Measurements from ENCODE around the gene TFAM. TPM values are rescaled to one million over a fixed set of nuclear protein-coding genes. Genes with fewer than 3 reads are reported as not detected.

Gene TFAM
- total RNA-seq, 1 donor from 2014 or later: 106 TPM

GRCh38 chr10:58385784-58386112, 538 bp downstream of the TFAM start:
- Mint-ChIP-seq H3K27ac (peak overlapping the region; percentile 98), H3K4me3 (peak overlapping the region; percentile 99), H3K27me3 (ENCODE audit: insufficient read depth) (peaks cover 2% of the 10 kb centered on the region), H3K9me3 (no peaks in the 10 kb centered on the region), H3K36me3 (ENCODE audit: low read depth) (peaks cover 26% of the 10 kb centered on the region), H3K4me1 (ENCODE audit: low read depth) (peaks cover 53% of the 10 kb centered on the region)
- intact Hi-C loops (cut with micrococcal nuclease): loop anchor here (1.0 to 2.0 kb wide), 7 partner anchors 17 to 1495 kb away; no protein-coding TSS in a partner anchor
- peak; percentile 9 for DNase-seq (ENCODE audit: low spot score)

DNA sequence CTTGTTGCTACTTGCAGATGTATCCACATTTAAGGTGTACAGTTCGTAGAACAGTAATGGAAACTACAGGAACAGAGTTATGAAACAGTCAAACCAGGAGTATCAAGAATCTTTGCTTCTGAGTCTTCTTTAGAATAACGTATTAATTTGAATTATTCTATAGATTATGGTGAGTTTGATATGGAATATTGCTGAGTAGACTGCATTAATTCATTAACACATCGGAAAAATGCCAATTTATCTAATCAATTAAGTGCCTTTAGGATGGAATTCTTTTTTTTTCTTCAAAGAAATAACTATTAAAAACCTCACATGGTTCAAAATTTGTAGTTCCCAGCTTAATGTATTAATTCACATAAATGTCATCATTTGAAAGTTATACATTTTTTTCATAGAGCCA, 3.8 kb downstream of the TFAM start:
- Mint-ChIP-seq H3K4me3 (no peak overlapping the region), H3K36me3 (ENCODE audit: low read depth) (peaks cover 40% of the 10 kb centered on the region), H3K27me3 (ENCODE audit: insufficient read depth) (peaks cover 2% of the 10 kb centered on the region), H3K9me3 (no peaks in the 10 kb centered on the region), H3K27ac (no peak overlapping the region), H3K4me1 (ENCODE audit: low read depth) (peaks cover 42% of the 10 kb centered on the region)
- intact Hi-C loops (cut with micrococcal nuclease): no loop called here
- DNase-seq (ENCODE audit: low spot score): no peak

DNA sequence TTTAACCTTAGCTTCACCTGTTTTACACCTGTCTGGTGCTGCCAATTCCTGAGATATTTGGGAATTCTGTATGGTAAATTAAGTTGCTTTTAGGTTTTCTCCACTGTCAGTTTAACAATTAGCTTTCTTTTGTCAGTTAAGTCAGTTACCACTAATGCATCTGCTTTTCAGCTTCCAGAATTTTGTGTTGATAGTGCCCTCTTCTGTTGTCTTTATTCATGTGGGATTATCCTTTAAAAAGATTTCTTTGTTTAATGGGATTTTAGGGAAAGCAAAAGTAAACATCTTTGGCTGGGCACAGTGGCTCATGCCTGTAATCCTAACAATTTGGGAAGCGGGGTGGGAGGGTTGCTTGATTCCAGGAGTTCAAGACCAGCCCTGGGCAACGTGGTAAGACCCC, 8.1 kb downstream of the TFAM start:
- Mint-ChIP-seq H3K36me3 (ENCODE audit: low read depth) (peaks cover 55% of the 10 kb centered on the region), H3K4me3 (no peak overlapping the region)

DNA sequence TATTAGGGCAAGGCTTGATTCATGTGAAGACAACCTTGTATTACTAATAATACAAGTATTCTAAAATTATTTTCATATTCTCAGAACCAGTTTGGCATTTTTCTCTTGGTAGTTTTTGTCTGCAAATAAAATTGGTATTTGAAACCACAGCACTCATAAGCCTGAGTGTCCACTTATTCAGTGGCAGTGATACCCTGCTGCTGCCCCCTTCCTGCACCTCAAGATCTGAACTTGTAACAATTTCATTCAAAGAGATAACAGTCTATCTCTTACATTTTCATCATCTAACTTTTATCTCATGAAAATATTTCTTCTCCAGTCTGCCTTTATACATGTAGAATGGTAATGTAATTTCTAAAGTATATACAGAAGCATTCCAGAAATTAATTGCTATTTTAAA, 9.3 kb downstream of the TFAM start:
- H3K27ac Mint-ChIP-seq: no peak overlapping the region
- H3K4me3 Mint-ChIP-seq: no peak overlapping the region
- H3K4me1 Mint-ChIP-seq (ENCODE audit: low read depth): peaks cover 8% of the 10 kb centered on the region
- no peak for DNase-seq (ENCODE audit: low spot score)
- H3K36me3 Mint-ChIP-seq (ENCODE audit: low read depth): peaks cover 51% of the 10 kb centered on the region
- H3K9me3 Mint-ChIP-seq: no peaks in the 10 kb centered on the region
- H3K27me3 Mint-ChIP-seq (ENCODE audit: insufficient read depth): no peaks in the 10 kb centered on the region
- intact Hi-C loops (cut with micrococcal nuclease): no loop called here

More for the DNA sequence above, 8.1 kb downstream of the TFAM start:
- no peaks in the 10 kb centered on the region for H3K9me3 Mint-ChIP-seq
- no peak overlapping the region for H3K27ac Mint-ChIP-seq
- no peak for DNase-seq (ENCODE audit: low spot score)
- intact Hi-C loops (cut with micrococcal nuclease): no loop called here
- no peaks in the 10 kb centered on the region for H3K27me3 Mint-ChIP-seq (ENCODE audit: insufficient read depth)
- H3K4me1 Mint-ChIP-seq (ENCODE audit: low read depth): peaks cover 14% of the 10 kb centered on the region

GRCh38 chr10:58396057-58396456, 10.8 kb downstream of the TFAM start:
- intact Hi-C loops (cut with micrococcal nuclease): no loop called here
- no peak for DNase-seq (ENCODE audit: low spot score)
- H3K36me3 Mint-ChIP-seq (ENCODE audit: low read depth): peaks cover 41% of the 10 kb centered on the region
- no peak overlapping the region for H3K4me3 Mint-ChIP-seq
- H3K27ac Mint-ChIP-seq: no peak overlapping the region
- no peaks in the 10 kb centered on the region for H3K9me3 Mint-ChIP-seq
- H3K4me1 Mint-ChIP-seq (ENCODE audit: low read depth): no peaks in the 10 kb centered on the region
- no peaks in the 10 kb centered on the region for H3K27me3 Mint-ChIP-seq (ENCODE audit: insufficient read depth)

DNA sequence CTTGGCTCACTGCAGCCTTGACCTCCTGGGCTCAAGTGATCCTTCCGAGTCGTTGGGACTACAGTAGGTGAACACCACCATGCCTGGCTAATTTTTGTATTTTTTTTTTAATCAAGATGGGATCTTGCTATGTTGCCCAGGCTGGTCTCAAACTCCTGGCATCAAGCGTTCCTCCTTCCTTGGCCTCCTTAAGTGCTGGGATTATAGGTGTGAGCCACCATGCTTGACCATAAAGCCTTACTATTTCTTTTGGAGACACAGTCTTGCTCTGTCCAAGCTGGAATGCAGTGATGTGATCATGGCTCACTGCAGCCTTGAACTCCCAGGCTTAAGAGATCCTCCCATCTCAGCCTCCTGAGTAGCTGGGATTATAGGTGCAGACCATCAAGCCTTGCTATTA, 12.6 kb downstream of the TFAM start:
- Mint-ChIP-seq H3K4me1 (ENCODE audit: low read depth) (no peaks in the 10 kb centered on the region), H3K27ac (no peak overlapping the region), H3K36me3 (ENCODE audit: low read depth) (peaks cover 30% of the 10 kb centered on the region), H3K4me3 (no peak overlapping the region), H3K9me3 (no peaks in the 10 kb centered on the region), H3K27me3 (ENCODE audit: insufficient read depth) (no peaks in the 10 kb centered on the region)
- DNase-seq (ENCODE audit: low spot score): no peak
- intact Hi-C loops (cut with micrococcal nuclease): no loop called here

GRCh38 chr10:58399410-58399809, 14.2 kb downstream of the TFAM start:
- H3K27me3 Mint-ChIP-seq (ENCODE audit: insufficient read depth): no peaks in the 10 kb centered on the region
- no peaks in the 10 kb centered on the region for H3K4me1 Mint-ChIP-seq (ENCODE audit: low read depth)
- peaks cover 24% of the 10 kb centered on the region for H3K36me3 Mint-ChIP-seq (ENCODE audit: low read depth)
- intact Hi-C loops (cut with micrococcal nuclease): no loop called here
- H3K4me3 Mint-ChIP-seq: no peak overlapping the region
- H3K9me3 Mint-ChIP-seq: no peaks in the 10 kb centered on the region
- no peak for DNase-seq (ENCODE audit: low spot score)
- H3K27ac Mint-ChIP-seq: no peak overlapping the region

- intact Hi-C loops (cut with micrococcal nuclease): no loop called here
- no peak overlapping the region for H3K4me3 Mint-ChIP-seq
- no peak for DNase-seq (ENCODE audit: low spot score)
- no peaks in the 10 kb centered on the region for H3K9me3 Mint-ChIP-seq
- H3K27ac Mint-ChIP-seq: no peak overlapping the region
- H3K4me1 Mint-ChIP-seq (ENCODE audit: low read depth): no peaks in the 10 kb centered on the region
- no peaks in the 10 kb centered on the region for H3K27me3 Mint-ChIP-seq (ENCODE audit: insufficient read depth)
- peaks cover 15% of the 10 kb centered on the region for H3K36me3 Mint-ChIP-seq (ENCODE audit: low read depth)
These were observed 15.4 kb downstream of the TFAM start for GRCh38 chr10:58400609-58401008.

GRCh38 chr10:58404001-58404400, 18.8 kb downstream of the TFAM start:
- H3K9me3 Mint-ChIP-seq: no peaks in the 10 kb centered on the region
- H3K27me3 Mint-ChIP-seq (ENCODE audit: insufficient read depth): no peaks in the 10 kb centered on the region
- intact Hi-C loops (cut with micrococcal nuclease): no loop called here
- no peaks in the 10 kb centered on the region for H3K36me3 Mint-ChIP-seq (ENCODE audit: low read depth)
- DNase-seq (ENCODE audit: low spot score): no peak
- H3K4me1 Mint-ChIP-seq (ENCODE audit: low read depth): no peaks in the 10 kb centered on the region
- H3K4me3 Mint-ChIP-seq: no peak overlapping the region
- no peak overlapping the region for H3K27ac Mint-ChIP-seq

GRCh38 chr10:58409956-58410610, 24.9 kb downstream of the TFAM start:
- Mint-ChIP-seq H3K27me3 (ENCODE audit: insufficient read depth) (peaks cover 2% of the 10 kb centered on the region), H3K4me1 (ENCODE audit: low read depth) (no peaks in the 10 kb centered on the region), H3K4me3 (no peak overlapping the region), H3K36me3 (ENCODE audit: low read depth) (no peaks in the 10 kb centered on the region), H3K27ac (no peak overlapping the region), H3K9me3 (no peaks in the 10 kb centered on the region)
- intact Hi-C loops (cut with micrococcal nuclease): no loop called here
- no peak for DNase-seq (ENCODE audit: low spot score)

- Mint-ChIP-seq H3K27me3 (ENCODE audit: insufficient read depth) (peaks cover 2% of the 10 kb centered on the region), H3K4me1 (ENCODE audit: low read depth) (no peaks in the 10 kb centered on the region), H3K9me3 (no peaks in the 10 kb centered on the region), H3K27ac (no peak overlapping the region), H3K36me3 (ENCODE audit: low read depth) (no peaks in the 10 kb centered on the region), H3K4me3 (no peak overlapping the region)
- no peak for DNase-seq (ENCODE audit: low spot score)
- intact Hi-C loops (cut with micrococcal nuclease): no loop called here
These were observed 27.3 kb downstream of the TFAM start for GRCh38 chr10:58412502-58412961.

DNA sequence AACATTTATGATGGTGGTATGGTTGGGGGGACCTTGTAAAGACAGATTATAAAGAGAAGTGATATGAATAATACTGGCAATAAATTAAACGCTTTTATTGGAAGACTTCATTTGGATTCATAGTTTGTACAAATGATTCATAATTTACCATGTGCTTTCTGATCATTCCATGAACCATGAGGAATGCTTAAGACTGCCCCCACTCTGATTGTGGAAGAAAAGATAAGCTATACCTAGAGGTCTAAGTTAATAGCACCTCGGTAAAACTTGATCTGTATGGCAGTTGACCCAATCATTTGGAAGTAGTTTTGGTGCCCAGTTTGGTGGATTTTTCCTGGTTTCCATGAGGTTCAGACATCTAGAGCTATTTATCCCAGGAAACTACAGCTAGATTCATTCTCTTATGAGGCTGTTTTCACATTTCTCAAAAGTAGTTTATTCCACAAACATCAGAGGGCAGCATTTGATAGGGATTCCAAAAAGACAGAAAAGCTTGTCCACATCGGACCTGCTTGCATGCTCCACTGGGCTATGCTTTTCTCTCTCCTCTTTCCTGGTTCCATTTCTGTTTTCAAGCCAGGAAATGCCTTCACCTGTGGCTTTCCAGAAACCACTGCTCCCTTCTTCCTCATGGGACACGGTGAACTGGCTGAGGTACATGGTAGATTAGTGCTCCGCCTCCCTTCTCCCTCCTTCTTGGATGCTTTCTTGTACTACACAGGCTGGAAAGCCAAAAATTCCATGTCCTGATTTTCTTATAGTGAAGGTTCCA, 29.2 kb downstream of the TFAM start:
- no peaks in the 10 kb centered on the region for H3K36me3 Mint-ChIP-seq (ENCODE audit: low read depth)
- H3K27ac Mint-ChIP-seq: no peak overlapping the region
- H3K4me3 Mint-ChIP-seq: no peak overlapping the region
- no peak for DNase-seq (ENCODE audit: low spot score)
- H3K27me3 Mint-ChIP-seq (ENCODE audit: insufficient read depth): peaks cover 2% of the 10 kb centered on the region
- intact Hi-C loops (cut with micrococcal nuclease): no loop called here
- H3K9me3 Mint-ChIP-seq: no peaks in the 10 kb centered on the region
- no peaks in the 10 kb centered on the region for H3K4me1 Mint-ChIP-seq (ENCODE audit: low read depth)

GRCh38 chr10:58415757-58416156, 30.5 kb downstream of the TFAM start:
- Mint-ChIP-seq H3K4me1 (ENCODE audit: low read depth) (no peaks in the 10 kb centered on the region), H3K9me3 (no peaks in the 10 kb centered on the region), H3K36me3 (ENCODE audit: low read depth) (no peaks in the 10 kb centered on the region), H3K27me3 (ENCODE audit: insufficient read depth) (peaks cover 4% of the 10 kb centered on the region), H3K27ac (no peak overlapping the region), H3K4me3 (no peak overlapping the region)
- intact Hi-C loops (cut with micrococcal nuclease): no loop called here
- no peak for DNase-seq (ENCODE audit: low spot score)
